Type B pancreatic cell (in vitro differentiated cells): ENCODE measurements around the gene CTNND2. TPM values are rescaled to one million over a fixed set of nuclear protein-coding genes. Genes with fewer than 3 reads are reported as not detected.
A peak's percentile ranks its signal among the peaks of the same experiment; 100 is the strongest.
"Not testable (repeated sequence)": the region's sequence is repeated elsewhere in the genome, so short reads cannot be mapped to it uniquely, and the experiment has no call there.

ENCODE experiments used
- DNase-seq: peaks from one replicate; pipeline ENCODE4 v3.0.0; 2021; ENCODE audit warnings: mixed read lengths; ENCODE audit not compliant: unreplicated experiment; ENCODE audit errors: extremely low spot score
- H3K27ac Mint-ChIP-seq: 2 replicates; pipeline ENCODE4 v1.8.0; 2021; ENCODE audit warnings: mild to moderate bottlenecking, mixed read lengths
- H3K27me3 Mint-ChIP-seq: 2 replicates; pipeline ENCODE4 v1.8.0; 2021; ENCODE audit warnings: mixed read lengths
- H3K36me3 Mint-ChIP-seq: 2 replicates; pipeline ENCODE4 v1.8.0; 2021; ENCODE audit warnings: mixed read lengths
- H3K4me1 Mint-ChIP-seq: one replicate; pipeline ENCODE4 v1.8.0; 2021; ENCODE audit warnings: mixed read lengths; ENCODE audit not compliant: unreplicated experiment
- H3K4me3 Mint-ChIP-seq: 2 replicates; pipeline ENCODE4 v1.8.0; 2021; ENCODE audit warnings: mild to moderate bottlenecking, mixed read lengths
- H3K9me3 Mint-ChIP-seq: 2 replicates; pipeline ENCODE4 v1.8.0; 2021; ENCODE audit warnings: mixed read lengths
- CTCF ChIP-seq: fragments of 200-600 bp; sonication (generic); conservative IDR thresholded peaks from 2 replicates; pipeline ENCODE4 v1.5.0; 2021; ENCODE audit warnings: antibody characterized with exemption, mild to moderate bottlenecking
- total RNA-seq: library from RNA; stranded (reverse); gene quantifications from 2 replicates; pipeline ENCODE4 v1.2.1, GENCODE V29; 2021; ENCODE audit warnings: low replicate concordance

Gene CTNND2
- total RNA-seq, 1 donor from 2014 or later, result 49.5 TPM

- Mint-ChIP-seq H3K4me1 (peaks cover 3% of the 10 kb centered on the region), H3K27ac (no peak overlapping the region), H3K9me3 (no peaks in the 10 kb centered on the region), H3K36me3 (peaks cover 4% of the 10 kb centered on the region), H3K4me3 (no peak overlapping the region), H3K27me3 (no peaks in the 10 kb centered on the region)
- no peak for DNase-seq
- no peak for TF ChIP-seq CTCF
These were observed 574.6 kb downstream of the CTNND2 start for GRCh38 chr5:11329679-11330078.

- H3K27me3 Mint-ChIP-seq, result no peaks in the 10 kb centered on the region
- H3K4me3 Mint-ChIP-seq, result no peak overlapping the region
- no peaks in the 10 kb centered on the region for H3K9me3 Mint-ChIP-seq
- DNase-seq, result no peak
- H3K36me3 Mint-ChIP-seq, result peaks cover 8% of the 10 kb centered on the region
- peak overlapping the region; percentile 34 for H3K27ac Mint-ChIP-seq
- no peak for TF ChIP-seq CTCF
- peaks cover 12% of the 10 kb centered on the region for H3K4me1 Mint-ChIP-seq
These were observed 579.5 kb downstream of the CTNND2 start for GRCh38 chr5:11324521-11325289.

GRCh38 chr5:11323761-11324160 lies 580.5 kb downstream of the CTNND2 start:
- H3K36me3 Mint-ChIP-seq, result peaks cover 8% of the 10 kb centered on the region
- no peak overlapping the region for H3K4me3 Mint-ChIP-seq
- no peaks in the 10 kb centered on the region for H3K9me3 Mint-ChIP-seq
- DNase-seq, result no peak
- peaks cover 12% of the 10 kb centered on the region for H3K4me1 Mint-ChIP-seq
- TF ChIP-seq CTCF, result no peak
- peak overlapping the region; percentile 34 for H3K27ac Mint-ChIP-seq
- H3K27me3 Mint-ChIP-seq, result no peaks in the 10 kb centered on the region

- no peak for DNase-seq
- Mint-ChIP-seq H3K36me3 (peaks cover 8% of the 10 kb centered on the region), H3K27me3 (no peaks in the 10 kb centered on the region), H3K9me3 (no peaks in the 10 kb centered on the region), H3K27ac (no peak overlapping the region), H3K4me1 (peaks cover 9% of the 10 kb centered on the region), H3K4me3 (no peak overlapping the region)
- TF ChIP-seq CTCF, result no peak
These were observed 582.1 kb downstream of the CTNND2 start for GRCh38 chr5:11322133-11322532.

GRCh38 chr5:11319836-11320580 lies 584.2 kb downstream of the CTNND2 start:
- DNase-seq, result no peak
- Mint-ChIP-seq H3K27ac (no peak overlapping the region), H3K4me3 (no peak overlapping the region), H3K9me3 (no peaks in the 10 kb centered on the region), H3K4me1 (peaks cover 9% of the 10 kb centered on the region), H3K36me3 (peaks cover 4% of the 10 kb centered on the region), H3K27me3 (no peaks in the 10 kb centered on the region)
- TF ChIP-seq CTCF, result no peak

GRCh38 chr5:11313694-11314093 lies 590.6 kb downstream of the CTNND2 start:
- H3K36me3 Mint-ChIP-seq, H3K27me3 Mint-ChIP-seq, H3K4me1 Mint-ChIP-seq, H3K27ac Mint-ChIP-seq, DNase-seq, H3K9me3 Mint-ChIP-seq, H3K4me3 Mint-ChIP-seq: not testable (repeated sequence)
